ENCODE measurements around the gene FOCAD.
"Not testable (repeated sequence)": the region's sequence is repeated elsewhere in the genome, so short reads cannot be mapped to it uniquely, and the experiment has no call there.

Gene FOCAD, protein sequence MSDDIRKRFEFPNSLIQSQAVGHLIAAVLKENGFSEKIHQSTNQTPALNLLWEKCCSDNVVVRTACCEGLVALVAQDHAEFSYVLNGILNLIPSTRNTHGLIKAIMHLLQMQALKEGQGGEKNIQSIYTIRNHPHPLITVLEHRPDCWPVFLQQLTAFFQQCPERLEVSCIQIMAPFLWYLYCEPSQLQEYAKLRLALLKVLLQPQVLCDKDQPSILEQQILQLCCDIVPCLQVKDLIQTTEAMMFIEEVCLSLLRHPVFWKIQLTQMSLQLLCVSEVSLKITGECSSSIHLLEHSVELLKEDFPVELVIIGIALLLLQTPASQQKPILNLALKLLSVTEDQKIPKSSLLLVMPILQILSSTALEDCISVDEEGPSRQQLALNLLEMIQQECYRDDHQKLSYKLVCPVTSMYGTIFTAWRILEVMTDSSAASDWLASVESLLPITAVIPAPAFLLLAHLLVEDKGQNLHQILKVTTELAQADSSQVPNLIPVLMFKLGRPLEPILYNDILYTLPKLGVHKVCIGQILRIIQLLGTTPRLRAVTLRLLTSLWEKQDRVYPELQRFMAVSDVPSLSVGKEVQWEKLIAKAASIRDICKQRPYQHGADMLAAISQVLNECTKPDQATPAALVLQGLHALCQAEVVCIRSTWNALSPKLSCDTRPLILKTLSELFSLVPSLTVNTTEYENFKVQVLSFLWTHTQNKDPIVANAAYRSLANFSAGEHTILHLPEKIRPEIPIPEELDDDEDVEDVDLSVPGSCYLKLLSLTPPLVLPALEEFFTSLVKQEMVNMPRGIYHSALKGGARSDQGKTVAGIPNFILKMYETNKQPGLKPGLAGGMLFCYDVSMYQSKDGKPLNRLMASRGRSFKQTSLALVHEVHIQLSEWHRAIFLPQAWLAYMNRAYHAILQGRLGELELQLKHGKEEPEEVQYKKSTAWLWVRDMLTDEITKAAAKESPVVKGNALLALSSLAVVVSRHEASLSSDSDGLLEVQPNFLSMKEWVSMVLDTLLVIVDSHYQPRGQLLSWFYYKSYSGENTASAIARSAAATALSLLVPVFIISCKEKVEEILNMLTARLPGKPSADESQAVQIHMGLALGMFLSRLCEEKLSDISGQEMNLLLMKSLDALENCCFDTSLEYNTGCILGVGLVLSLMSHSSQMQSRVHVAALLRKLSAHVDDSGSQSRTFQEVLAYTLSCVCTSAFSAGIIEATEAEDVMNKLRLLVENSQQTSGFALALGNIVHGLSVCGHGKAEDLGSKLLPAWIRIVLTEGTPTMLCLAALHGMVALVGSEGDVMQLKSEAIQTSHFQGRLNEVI (N-terminal part only)

DNA sequence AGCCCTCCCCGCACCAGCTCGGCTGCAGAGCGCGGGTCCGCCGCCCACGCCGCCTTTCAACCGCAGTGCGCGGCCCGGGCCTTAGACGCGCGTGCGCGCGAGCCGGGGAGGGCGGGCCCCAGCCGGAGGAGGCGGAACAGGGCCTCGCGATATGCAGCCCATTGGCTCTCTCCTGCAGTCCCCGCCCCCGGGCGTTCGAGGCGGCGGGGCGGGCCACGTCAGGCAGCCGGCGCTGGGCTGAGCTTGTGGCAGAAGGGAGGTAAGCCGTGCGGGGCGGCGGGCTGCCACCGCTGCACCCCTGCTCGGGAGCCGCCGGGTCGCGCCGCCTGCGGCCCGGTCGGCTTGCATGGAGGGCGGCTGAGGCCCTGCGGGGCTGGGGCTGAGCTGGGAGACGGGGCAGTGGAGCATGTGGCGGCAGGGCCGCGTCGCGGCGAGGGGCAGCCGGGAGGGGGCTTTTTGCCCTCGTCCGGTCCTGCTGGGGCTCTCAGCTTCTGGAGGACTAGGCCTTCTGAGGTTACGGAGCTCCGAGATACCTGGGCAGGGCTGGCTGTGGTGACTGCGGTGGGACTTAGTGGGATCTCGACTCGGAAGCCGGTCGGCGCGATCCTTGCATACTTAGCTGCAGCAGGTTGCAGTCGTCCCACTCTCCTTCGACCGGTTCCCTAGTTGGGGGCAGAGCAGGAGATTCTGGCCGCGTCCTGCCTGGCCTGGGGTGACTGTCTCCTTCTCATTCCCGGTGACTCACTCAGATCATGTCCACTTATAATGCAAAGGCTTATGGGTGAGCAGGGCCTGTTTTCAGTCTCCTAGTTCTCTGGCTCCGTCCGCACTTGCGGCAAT lies at the start of gene FOCAD:
Gene FOCAD, plus strand, starts transcription at position 225 of the 840 bp plus-strand sequence. CDS start 31,095 bp downstream, outside the sequence.
- no peaks in the 10 kb centered on the region for H3K27me3 Mint-ChIP-seq
- H3K4me3 Mint-ChIP-seq: peak within 1 kb of the TSS; percentile 90 to 91
- DNase-seq: peak; percentile 95
- peak within 1 kb of the TSS; percentile 74 for H3K27ac Mint-ChIP-seq
- H3K36me3 Mint-ChIP-seq: no peaks in the 10 kb centered on the region
- peak; percentile 99 for ATAC-seq (replicated peaks)
- H3K9me3 Mint-ChIP-seq: no peaks in the 10 kb centered on the region
- H3K4me1 Mint-ChIP-seq: peaks cover 8 to 16% of the 10 kb centered on the region in 2 donors

- ATAC-seq (replicated peaks): no peak
- Mint-ChIP-seq H3K4me1 (peaks cover 0 to 1% of the 10 kb centered on the region in 2 donors), H3K27ac (no peak overlapping the region), H3K4me3 (no peak overlapping the region), H3K9me3 (no peaks in the 10 kb centered on the region), H3K36me3 (no peaks in the 10 kb centered on the region), H3K27me3 (peaks cover 50 to 59% of the 10 kb centered on the region in 2 donors)
- DNase-seq: no peak
These were observed 49.2 kb upstream of the FOCAD start for GRCh38 chr9:20634895-20635294.

DNA sequence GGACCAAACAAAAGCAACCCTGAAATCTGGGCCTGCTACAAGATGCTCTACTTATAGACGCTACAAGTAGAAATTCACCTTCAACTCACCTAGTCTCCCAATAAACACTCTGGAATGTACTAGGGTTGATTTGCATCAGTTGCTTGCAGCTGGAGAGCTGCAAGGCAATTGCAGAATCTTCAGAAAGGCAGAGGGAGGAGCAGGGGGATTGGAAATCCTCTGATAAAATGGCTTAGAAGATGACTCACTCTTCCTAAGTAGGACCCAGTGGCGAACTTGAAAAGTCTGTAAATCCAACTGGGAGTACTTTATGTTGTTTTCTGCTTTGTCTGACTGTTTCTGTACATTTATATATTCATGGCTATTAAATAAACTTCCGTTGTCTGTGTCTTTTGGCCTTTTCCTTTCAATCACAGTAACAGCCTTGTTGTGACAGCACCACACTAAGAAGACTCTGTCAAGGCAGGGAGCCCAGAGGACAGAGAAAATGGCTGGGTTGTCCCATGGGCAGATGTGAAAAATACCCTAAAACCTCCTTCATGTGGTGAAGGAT lies 47.1 kb upstream of the FOCAD start:
- Mint-ChIP-seq H3K4me1 (peaks cover 9 to 13% of the 10 kb centered on the region in 2 donors), H3K4me3 (no peak overlapping the region), H3K27me3 (peaks cover 40 to 53% of the 10 kb centered on the region in 2 donors), H3K9me3 (peaks cover 3 to 4% of the 10 kb centered on the region in 2 donors), H3K36me3 (no peaks in the 10 kb centered on the region), H3K27ac (no peak overlapping the region)
- DNase-seq (no peak), ATAC-seq (replicated peaks) (no peak)

GRCh38 chr9:20640331-20641187 lies 43.5 kb upstream of the FOCAD start:
- Mint-ChIP-seq H3K4me3 (peak overlapping the region; percentile 20 to 37), H3K27ac (peak overlapping the region; percentile 7), H3K9me3 (peaks cover 3 to 4% of the 10 kb centered on the region in 2 donors), H3K4me1 (peaks cover 11 to 13% of the 10 kb centered on the region in 2 donors), H3K36me3 (no peaks in the 10 kb centered on the region), H3K27me3 (peaks cover 40 to 57% of the 10 kb centered on the region in 2 donors)
- DNase-seq (peak; percentile 85), ATAC-seq (replicated peaks) (peak; percentile 97 to 98)

DNA sequence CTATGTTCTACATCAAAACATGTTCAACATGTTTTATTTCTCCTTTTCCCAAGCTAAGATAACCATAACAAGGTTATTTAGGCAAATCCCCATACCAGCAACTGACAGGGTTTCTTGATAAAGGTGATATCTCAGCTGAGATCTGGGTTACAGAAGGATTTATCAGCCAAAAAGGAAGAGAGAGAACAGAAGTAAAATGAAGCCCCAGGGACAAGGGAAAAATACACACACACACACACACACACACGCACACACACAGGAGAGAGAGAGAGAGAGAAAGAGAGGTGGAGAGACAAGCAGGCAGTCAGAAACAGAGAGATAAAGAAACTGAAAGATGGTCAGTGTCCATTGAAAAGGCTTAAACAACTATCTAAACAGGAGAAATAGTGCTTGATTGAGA lies 42.0 kb upstream of the FOCAD start:
- ATAC-seq (replicated peaks): no peak
- H3K9me3 Mint-ChIP-seq: peaks cover 3 to 4% of the 10 kb centered on the region in 2 donors
- H3K27me3 Mint-ChIP-seq: peaks cover 36 to 59% of the 10 kb centered on the region in 2 donors
- peaks cover 11 to 13% of the 10 kb centered on the region in 2 donors for H3K4me1 Mint-ChIP-seq
- no peaks in the 10 kb centered on the region for H3K36me3 Mint-ChIP-seq
- no peak overlapping the region for H3K27ac Mint-ChIP-seq
- DNase-seq: no peak
- no peak overlapping the region for H3K4me3 Mint-ChIP-seq

DNA sequence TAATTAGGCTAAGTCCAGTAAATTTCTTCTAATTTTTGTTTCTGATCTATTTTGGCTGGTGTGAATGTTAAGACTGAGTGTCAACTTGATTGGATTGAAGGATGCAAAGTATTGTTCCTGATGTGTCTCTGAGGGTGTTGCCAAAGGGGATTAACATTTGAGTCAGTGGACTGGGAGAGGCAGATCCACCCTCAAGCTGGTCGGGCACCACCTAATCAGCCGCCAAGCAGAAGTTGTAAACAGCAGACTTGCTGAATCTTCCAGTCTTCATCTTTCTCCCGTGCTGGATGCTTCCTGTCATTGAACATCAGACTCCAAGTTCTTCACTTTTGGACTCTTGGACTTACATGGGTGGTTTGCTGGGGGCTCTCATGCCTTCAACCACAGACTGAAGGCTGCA lies 40.4 kb upstream of the FOCAD start:
- H3K4me3 Mint-ChIP-seq: no peak overlapping the region
- no peak for ATAC-seq (replicated peaks)

DNA sequence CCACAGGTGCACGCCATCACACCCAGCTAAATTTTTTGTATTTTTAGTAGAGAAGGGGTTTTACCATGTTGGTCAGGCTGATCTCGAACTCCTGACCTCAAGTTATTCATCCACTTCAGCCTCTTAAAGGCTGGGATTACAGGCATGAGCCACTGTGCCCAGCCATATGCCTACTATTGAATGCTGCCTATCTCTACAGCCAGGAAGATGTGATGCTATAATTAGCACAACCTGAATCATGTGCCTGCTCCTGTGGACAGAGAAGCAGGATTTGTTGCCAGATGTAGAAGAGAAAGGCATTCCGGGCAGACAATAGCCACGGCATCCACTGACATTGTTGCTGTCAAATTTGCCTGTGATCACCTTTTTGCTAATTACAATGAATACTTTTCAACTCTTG lies 37.4 kb upstream of the FOCAD start:
- DNase-seq (no peak), ATAC-seq (replicated peaks) (no peak)
- H3K4me1 Mint-ChIP-seq: peaks cover 0 to 2% of the 10 kb centered on the region in 2 donors
- H3K27ac Mint-ChIP-seq: no peak overlapping the region
- H3K27me3 Mint-ChIP-seq: peaks cover 48 to 60% of the 10 kb centered on the region in 2 donors
- H3K4me3 Mint-ChIP-seq: no peak overlapping the region
- H3K9me3 Mint-ChIP-seq: no peaks in the 10 kb centered on the region
- no peaks in the 10 kb centered on the region for H3K36me3 Mint-ChIP-seq

More for the DNA sequence above, 40.4 kb upstream of the FOCAD start:
- peaks cover 3 to 4% of the 10 kb centered on the region in 2 donors for H3K9me3 Mint-ChIP-seq
- H3K27me3 Mint-ChIP-seq: peaks cover 35 to 56% of the 10 kb centered on the region in 2 donors
- DNase-seq: no peak
- H3K4me1 Mint-ChIP-seq: peaks cover 11 to 13% of the 10 kb centered on the region in 2 donors
- H3K27ac Mint-ChIP-seq: no peak overlapping the region
- H3K36me3 Mint-ChIP-seq: no peaks in the 10 kb centered on the region

- H3K4me3 Mint-ChIP-seq: no peak overlapping the region
- no peak overlapping the region for H3K27ac Mint-ChIP-seq
- no peaks in the 10 kb centered on the region for H3K4me1 Mint-ChIP-seq
- no peaks in the 10 kb centered on the region for H3K9me3 Mint-ChIP-seq
- H3K36me3 Mint-ChIP-seq: no peaks in the 10 kb centered on the region
- peaks cover 38 to 52% of the 10 kb centered on the region in 2 donors for H3K27me3 Mint-ChIP-seq
- no peak for ATAC-seq (replicated peaks)
- DNase-seq: no peak
These were observed 34.7 kb upstream of the FOCAD start for GRCh38 chr9:20649381-20649780.

DNA sequence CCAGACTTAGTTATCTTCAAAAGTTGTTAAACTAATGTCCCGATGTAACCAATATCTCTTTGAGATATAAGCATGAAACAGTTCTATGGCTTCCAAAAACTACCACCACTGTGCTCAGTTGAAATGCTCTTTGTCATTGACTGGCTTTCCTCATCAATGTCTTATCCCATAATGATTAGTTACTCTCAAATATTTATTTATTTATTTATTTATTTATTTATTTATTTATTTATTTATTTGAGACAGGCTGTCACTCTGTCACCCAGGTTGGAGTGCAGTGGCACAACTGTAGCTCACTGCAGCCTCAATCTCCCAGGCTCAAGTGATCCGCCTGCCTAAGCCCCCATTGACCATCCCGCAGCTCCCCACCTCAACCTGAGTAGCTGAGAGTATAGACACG lies 33.7 kb upstream of the FOCAD start:
- ATAC-seq (replicated peaks): no peak
- Mint-ChIP-seq H3K4me1 (no peaks in the 10 kb centered on the region), H3K27ac (no peak overlapping the region), H3K9me3 (no peaks in the 10 kb centered on the region), H3K36me3 (no peaks in the 10 kb centered on the region), H3K4me3 (no peak overlapping the region), H3K27me3 (peaks cover 44 to 59% of the 10 kb centered on the region in 2 donors)
- no peak for DNase-seq

DNA sequence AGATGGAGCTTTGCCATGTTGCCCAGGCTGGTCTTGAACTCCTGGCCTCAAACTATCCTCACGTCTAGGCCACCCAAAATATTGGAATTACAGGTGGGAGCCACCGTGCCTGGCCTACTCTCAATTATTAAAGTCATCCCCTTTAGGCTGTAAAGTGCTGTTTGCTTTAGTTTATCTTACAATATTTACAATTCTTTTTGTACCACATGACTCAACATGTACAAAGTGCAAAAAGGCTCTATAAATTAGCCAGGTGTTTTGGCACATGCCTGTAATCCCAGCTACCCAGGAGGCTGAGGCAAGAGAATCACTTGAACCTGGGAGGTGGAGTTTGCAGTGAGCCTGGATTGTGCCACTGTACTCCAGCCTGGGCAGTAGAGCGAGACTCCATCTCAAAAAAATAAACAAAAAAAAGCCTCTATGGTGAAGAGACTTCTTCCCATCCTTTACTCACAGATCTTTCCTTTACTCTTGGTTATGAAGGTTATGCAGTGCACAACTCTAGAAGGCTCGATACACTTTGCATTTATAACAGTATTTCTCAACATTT lies 33.2 kb upstream of the FOCAD start:
- Mint-ChIP-seq H3K4me3 (no peak overlapping the region), H3K27me3 (peaks cover 45 to 63% of the 10 kb centered on the region in 2 donors), H3K9me3 (no peaks in the 10 kb centered on the region), H3K4me1 (no peaks in the 10 kb centered on the region), H3K36me3 (no peaks in the 10 kb centered on the region), H3K27ac (no peak overlapping the region)
- DNase-seq (no peak), ATAC-seq (replicated peaks) (no peak)

DNA sequence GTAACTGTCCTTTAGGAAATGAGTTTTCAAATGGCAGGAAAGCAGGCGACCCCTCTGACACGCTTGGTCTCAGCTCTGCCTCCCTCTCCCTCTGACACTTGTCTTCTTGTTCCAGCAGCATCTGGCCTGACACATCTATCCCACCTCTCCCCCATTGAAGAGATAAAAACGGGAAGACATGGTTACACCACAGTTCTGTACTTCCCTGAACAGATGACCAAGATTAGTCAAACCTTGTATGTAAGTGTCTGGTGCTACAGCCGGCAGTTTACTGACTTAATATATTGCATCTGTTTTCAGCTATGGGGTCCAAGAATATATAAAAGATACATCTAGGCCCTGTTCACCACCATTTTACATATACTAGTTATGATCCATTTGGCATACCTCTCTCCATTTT lies 32.1 kb upstream of the FOCAD start:
- DNase-seq: no peak
- Mint-ChIP-seq H3K4me1 (no peaks in the 10 kb centered on the region), H3K9me3 (no peaks in the 10 kb centered on the region), H3K27me3 (peaks cover 44 to 54% of the 10 kb centered on the region in 2 donors), H3K27ac (no peak overlapping the region), H3K4me3 (no peak overlapping the region), H3K36me3 (no peaks in the 10 kb centered on the region)
- no peak for ATAC-seq (replicated peaks)

DNA sequence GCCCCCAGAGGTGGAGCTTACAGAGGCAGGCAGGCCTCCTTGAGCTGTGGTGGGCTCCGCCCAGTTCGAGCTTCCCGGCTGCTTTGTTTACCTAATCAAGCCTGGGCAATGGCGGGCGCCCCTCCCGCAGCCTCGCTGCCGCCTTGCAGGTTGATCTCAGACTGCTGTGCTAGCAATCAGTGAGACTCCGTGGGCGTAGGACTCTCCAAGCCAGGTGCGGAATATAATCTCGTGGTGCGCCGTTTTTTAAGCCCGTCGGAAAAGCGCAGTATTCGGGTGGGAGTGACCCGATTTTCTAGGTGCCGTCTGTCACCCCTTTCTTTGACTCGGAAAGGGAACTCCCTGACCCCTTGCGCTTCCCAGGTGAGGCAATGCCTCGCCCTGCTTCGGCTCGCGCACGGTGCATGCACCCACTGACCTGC lies 25.8 kb upstream of the FOCAD start:
- ATAC-seq (replicated peaks); H3K36me3 Mint-ChIP-seq; H3K9me3 Mint-ChIP-seq; H3K27ac Mint-ChIP-seq; H3K4me1 Mint-ChIP-seq: not testable (repeated sequence)
- peaks cover 15 to 26% of the 10 kb centered on the region in 2 donors for H3K27me3 Mint-ChIP-seq
- DNase-seq: peak; percentile 26
- peak overlapping the region in 1 of 2 donors; percentile 80 for H3K4me3 Mint-ChIP-seq
